GM12873 (cell line): Measurements from ENCODE around the gene LRRC8E.

Source experiments
- TF ChIP-seq, protein P1 (sequence below): IDR thresholded peaks from 2 replicates; pipeline ENCODE4 v1.5.1; 2012; ENCODE audit warnings: low read depth, mild to moderate bottlenecking, moderate library complexity, low read length, control low read depth; ENCODE audit not compliant: insufficient read depth; ENCODE audit errors: missing control alignments

LRRC8E gene

DNA sequence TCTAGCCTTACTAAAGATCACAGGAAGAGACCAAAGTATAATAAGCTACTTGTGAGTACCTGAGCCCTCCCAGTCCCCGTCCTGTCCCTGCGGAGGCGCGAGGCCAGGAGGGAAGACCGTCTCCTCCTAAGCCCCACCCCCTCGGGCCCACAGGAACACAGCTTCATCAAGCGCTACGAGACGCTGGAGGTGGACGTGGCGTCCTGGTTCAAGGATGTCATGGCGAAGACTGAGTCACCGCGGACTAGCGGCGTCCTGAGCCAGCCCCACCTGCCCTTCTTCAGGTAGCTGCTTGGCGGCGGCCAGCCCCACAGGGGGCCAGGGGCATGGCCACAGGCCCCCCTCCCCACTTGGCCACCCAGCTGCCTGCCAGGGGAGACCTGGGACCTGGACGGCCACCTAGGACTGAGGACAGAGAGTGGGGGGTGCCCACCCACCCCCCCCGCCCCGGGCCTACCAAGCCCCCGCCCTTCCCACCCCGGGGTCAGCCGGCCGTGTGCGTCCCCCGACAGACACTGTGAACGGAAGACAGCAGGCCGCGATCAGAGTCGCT is 23.9 kb downstream of the LRRC8E start:
- TF ChIP-seq, protein P1, sequence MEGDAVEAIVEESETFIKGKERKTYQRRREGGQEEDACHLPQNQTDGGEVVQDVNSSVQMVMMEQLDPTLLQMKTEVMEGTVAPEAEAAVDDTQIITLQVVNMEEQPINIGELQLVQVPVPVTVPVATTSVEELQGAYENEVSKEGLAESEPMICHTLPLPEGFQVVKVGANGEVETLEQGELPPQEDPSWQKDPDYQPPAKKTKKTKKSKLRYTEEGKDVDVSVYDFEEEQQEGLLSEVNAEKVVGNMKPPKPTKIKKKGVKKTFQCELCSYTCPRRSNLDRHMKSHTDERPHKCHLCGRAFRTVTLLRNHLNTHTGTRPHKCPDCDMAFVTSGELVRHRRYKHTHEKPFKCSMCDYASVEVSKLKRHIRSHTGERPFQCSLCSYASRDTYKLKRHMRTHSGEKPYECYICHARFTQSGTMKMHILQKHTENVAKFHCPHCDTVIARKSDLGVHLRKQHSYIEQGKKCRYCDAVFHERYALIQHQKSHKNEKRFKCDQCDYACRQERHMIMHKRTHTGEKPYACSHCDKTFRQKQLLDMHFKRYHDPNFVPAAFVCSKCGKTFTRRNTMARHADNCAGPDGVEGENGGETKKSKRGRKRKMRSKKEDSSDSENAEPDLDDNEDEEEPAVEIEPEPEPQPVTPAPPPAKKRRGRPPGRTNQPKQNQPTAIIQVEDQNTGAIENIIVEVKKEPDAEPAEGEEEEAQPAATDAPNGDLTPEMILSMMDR: no peak

DNA sequence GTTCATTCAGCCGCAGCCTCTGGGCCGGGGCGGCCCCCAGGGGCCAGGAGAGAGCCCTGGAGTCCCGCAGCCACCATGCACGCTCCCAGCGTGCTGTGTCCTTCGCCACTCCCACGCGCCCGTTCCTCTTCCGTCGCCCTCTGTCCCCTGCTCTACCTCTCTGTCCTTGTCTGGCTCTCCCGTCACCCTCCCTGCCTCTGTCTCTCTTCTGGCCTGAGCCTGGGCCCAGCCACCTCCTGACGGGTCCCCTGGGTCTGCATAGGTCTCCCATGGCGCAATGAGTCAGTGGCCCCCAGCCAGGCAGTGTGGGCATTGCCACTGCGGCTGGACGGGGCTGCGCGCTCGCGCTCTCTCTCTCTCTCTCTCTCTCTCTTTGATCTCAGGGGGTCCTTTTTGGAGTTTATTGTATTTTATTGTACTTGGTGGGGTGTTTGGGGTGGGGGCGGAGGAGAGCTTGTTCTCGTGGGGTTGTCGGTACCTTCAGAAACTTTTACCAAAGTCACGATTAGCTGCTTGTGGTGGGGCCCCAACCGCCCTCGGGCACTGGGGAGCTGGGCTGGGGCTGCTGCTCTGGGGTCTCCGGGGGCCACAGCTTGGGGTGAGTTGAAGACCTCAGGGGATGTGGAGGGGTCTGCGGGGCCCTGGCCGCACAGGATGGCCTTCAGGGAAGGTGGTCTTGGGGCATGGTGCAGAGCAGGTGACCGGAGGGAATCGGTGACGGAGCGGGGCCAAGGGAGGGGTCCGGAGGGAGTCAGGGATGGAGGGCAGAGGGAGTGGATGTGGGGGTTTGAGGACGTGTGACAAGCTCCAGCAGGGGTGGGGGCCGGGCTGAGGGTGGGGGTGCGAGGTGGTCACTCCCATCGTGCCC is 24.6 kb downstream of the LRRC8E start:
- TF ChIP-seq, protein P1: no peak

DNA sequence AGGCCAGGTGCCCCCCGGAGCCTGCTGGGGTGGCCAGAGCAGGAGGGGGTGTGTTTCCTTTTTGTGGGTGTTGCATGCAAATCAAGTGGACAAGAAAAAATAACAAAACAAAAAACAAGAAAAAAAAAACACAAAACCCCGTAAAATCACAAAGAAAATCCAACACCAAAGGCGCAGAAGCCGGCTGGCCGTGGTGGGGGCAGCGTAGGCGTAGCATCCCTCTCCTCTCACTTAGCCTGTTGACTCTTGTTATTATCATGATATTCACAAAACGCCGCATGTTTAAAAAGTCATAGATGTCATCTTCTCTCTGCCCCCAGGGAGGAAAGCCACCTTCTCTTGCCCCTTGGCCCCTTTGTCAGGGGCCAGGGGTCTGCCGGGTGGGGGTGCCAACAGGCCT is 25.3 kb downstream of the LRRC8E start:
- TF ChIP-seq, protein P1: no peak

DNA sequence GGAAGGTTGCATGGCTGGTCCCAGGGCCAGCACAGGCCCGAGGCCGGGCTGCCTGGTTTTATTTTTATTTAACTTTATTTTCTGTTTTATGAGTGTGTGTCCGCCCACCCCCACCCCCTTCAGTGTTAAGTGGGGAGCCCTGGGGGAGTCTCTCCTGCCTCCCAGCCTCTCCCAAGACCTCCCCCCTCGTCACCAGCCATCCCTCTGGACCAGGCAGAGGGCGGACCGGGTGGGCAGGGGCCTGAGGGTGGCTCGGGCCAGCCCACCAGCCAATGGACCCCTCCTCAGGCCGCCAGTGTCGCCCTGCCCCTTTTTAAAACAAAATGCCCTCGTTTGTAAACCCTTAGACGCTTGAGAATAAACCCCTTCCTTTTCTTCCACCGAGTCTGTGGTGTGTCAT is 25.8 kb downstream of the LRRC8E start:
- TF ChIP-seq, protein P1: no peak

DNA sequence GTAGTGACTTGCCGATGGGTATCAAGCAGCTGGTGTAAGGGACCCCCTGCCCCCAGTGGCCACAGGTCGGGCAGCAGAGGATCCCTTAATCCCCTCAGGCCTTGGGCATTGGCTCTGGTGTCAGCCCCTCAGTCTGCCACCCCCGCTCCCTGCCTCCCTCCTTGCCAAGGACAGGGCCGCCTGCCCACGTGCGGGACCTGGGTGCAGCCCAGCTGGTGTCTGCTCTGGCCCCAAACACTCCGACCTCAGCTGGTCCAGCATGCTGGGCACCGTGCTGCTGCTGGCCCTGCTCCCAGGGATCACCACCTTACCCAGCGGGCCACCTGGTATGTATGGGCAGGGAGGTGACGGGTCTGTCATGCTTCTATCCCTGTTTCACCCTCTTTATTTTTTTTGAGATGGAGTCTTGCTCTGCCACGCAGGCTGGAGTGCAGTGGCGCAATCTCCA is 26.3 kb downstream of the LRRC8E start, which contains the start of gene TGFBR3L:
TGFBR3L (plus strand) TSS at position 233 of the 448 bp plus-strand sequence.
- TF ChIP-seq, protein P1: no peak

DNA sequence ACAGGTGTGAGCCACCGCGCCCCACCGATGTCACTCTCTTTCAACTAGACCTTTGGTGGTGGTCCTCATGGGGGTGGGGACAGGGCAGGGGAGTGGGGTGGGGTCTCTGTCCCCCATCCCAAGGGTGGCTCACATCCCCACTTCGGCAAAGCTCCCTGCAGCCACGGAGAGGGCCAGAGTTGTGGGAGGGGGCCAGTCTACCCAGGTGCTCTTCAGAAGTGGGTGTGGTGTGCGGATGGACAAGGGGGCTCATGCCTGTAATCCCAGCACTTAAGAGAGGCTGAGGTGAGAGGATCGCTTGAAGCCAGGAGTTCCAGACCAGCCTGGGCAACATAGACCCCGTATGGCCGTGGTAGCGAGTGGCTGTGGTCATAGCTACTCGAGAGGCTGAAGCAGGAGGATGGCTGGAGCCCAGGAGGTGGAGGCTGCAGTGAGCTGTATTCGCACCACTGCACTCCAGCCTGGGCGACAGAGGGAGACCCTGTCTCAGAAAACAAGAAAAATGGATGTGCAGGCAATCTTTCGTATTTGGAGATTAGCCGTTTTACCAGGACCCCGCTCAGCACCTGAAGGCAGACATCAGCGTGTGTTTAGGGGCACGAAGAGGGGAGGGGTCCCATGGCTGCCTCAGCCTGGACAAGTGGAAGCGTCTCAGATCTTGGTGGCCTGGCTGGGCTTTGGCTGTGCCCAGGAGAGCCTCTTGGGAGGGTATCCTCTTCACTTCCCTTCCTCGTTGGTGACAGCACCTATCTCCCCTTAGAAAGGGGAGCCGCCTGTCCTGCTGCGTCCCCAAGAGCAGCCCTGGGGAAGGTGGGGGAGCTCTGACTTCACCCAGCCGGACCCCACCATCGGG is 27.2 kb downstream of the LRRC8E start:
- TF ChIP-seq, protein P1: no peak
